HG03095 (cell line): ENCODE measurements around the gene GAB4.
"Not testable (repeated sequence)": the region's sequence is repeated elsewhere in the genome, so short reads cannot be mapped to it uniquely, and the experiment has no call there.

ENCODE experiments used
- ATAC-seq: cut with Tn5 transposase; IDR thresholded peaks from one replicate; pipeline ENCODE4 v1.9.1; 2021; ENCODE audit warnings: moderate library complexity; ENCODE audit not compliant: unreplicated experiment

Gene GAB4

DNA sequence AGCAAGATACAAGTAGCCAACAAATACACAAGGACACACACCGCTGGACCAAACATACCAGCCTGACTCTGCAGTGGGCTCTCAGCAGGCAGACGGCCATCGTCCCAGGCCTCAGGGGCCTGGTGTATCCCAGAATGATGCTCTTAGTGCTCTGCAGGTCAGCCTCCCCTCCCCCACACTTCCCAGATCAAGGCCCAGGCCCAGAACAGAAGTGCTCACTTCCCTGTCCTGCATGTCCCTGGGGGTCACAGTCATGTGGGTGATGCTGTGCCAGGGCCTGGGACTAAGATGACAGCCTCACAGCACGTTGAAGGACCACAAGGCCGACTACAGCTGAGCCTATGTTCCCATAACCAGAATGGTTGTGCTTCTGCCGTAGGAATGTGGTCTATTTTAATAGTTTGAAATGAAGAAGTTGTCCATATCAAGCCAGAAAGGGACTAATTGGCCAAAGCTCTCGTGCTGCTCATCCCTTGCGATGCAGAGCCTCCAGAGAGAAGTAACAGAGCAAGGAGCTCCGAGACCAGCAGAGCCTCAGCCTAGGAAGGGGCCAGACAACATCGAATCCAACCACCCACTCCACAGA is 48.6 kb downstream of the GAB4 start:
- no peak for ATAC-seq

DNA sequence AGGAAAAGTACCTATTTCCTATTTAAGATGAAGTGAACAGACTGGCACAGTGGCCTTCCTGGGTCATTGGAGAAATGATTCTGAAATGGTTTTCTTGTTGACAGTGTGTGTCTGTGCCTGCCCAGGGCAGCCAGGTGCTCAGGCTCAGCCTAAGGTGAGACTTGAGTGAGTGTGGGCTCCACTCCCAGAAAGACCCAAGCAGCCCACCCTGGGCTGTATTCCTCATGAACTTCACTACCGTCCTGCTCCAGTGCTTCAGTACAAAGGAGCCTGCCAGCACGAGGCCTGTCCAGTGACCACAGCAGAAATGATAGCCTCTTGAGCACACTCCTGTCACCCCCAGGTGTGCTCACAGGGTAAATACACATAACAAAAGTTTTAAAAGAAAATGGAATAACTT is 49.5 kb downstream of the GAB4 start:
- ATAC-seq: no peak

DNA sequence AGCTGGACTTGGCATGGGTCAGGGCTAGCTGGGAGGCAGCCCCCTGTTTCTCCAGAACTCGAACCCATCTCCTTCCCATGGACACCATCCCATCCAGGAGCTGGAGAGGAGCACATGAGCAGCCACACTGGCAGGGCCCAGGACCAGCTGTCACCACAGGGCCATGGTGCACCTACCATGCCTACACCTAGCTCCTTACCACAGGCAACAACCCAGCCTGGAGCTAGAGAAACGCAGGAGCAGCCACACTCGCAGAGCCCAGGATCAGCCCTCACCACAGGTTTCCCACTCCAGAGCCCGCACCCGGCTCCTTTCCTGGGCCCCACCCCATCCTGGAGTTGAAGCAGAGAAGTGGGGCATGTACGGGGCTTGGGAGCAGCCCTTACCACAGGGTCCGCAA is 50.2 kb downstream of the GAB4 start:
- no peak for ATAC-seq

- ATAC-seq: no peak
These were observed 51.7 kb downstream of the GAB4 start for GRCh38 chr22:16956290-16956689.

DNA sequence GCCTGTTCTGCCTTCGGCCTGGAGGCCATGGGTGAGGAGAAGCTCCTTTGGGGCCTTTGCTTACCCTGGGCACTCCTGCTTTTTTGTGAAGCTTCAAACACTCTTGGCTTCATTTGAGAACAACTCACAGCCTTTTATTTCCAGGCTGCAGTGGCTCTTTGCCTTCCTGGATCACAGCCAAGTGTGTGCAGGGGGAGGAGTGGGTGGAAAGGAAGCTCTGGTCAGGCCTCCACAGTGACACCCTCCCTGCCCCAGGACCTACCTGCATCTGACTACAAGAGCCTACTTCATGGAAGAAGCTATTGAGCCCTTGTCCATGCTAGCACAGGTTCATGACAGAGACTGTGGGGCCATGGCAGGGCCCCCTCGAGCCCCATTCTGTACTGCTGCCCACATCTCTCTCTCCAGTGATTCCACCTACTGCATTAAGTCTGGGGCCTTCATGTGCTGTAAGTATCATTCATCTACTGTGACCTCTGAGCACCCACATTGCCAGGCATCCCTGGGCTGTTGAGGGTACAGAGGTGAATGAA is 52.3 kb downstream of the GAB4 start:
- ATAC-seq: no peak

GRCh38 chr22:16955081-16955480 is 52.9 kb downstream of the GAB4 start:
- no peak for ATAC-seq

- no peak for ATAC-seq
These were observed 54.0 kb downstream of the GAB4 start for GRCh38 chr22:16954060-16954403.

- ATAC-seq: no peak
These were observed 54.6 kb downstream of the GAB4 start for GRCh38 chr22:16953206-16954059.

GRCh38 chr22:16949561-16949960 is 58.5 kb downstream of the GAB4 start:
- no peak for ATAC-seq

GRCh38 chr22:16937811-16938210 is 70.2 kb downstream of the GAB4 start:
- no peak for ATAC-seq

DNA sequence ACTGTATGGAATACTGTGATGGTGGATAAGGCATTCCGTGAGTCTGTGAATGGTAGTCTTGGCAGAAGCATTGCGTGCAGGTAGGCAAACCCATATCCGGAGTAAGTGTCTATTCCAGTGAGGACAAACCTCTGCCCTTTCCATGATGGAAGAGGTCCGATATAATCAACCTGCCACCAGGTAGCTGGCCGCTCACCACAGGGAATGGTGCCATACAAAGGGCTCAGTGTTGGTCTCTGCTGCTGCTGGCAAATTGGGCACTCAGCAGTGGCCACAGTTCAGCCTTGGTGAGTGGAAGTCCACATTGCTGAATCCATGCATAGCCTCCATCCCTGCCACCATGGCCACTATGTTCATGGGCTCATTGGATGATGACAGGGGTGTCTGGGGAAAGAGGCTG is 70.8 kb downstream of the GAB4 start:
- ATAC-seq: not testable (repeated sequence)

DNA sequence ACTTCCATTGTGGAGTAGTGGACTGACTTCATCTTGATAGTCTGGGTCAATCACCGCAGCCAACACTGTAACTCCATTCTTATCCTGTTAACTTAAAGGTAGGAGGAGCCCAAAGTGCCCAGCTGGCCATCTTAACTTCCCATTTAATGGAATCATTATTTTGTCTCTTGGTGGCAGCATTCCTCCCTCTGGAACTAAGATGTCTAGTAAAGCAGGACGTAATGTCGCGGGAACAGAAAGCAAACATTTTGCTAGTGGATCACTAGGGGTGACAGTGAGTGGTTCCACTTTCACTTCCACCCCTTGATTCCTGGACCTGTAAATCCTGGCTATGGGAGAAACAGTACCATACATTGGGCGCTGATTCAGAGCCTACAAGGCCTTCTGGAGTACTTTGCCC is 71.4 kb downstream of the GAB4 start:
- ATAC-seq: no peak

DNA sequence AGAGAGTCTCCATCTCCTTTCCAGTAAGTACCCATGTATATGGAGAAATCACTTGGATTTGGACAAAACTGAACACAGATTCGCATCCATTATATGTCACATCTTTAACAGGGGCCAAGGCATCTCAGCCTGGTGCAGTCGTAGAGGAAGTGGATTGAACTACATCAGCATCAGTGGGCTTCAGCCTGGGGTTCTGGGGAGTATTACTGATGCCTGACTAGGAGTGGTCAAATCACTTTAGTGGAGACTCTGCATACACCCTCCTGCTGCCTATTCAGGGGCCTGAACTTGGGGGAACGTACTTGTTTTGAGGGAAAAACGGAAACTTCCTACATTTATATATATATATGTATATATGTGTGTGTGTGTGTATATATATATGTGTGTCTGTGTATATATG is 72.8 kb downstream of the GAB4 start:
- no peak for ATAC-seq

DNA sequence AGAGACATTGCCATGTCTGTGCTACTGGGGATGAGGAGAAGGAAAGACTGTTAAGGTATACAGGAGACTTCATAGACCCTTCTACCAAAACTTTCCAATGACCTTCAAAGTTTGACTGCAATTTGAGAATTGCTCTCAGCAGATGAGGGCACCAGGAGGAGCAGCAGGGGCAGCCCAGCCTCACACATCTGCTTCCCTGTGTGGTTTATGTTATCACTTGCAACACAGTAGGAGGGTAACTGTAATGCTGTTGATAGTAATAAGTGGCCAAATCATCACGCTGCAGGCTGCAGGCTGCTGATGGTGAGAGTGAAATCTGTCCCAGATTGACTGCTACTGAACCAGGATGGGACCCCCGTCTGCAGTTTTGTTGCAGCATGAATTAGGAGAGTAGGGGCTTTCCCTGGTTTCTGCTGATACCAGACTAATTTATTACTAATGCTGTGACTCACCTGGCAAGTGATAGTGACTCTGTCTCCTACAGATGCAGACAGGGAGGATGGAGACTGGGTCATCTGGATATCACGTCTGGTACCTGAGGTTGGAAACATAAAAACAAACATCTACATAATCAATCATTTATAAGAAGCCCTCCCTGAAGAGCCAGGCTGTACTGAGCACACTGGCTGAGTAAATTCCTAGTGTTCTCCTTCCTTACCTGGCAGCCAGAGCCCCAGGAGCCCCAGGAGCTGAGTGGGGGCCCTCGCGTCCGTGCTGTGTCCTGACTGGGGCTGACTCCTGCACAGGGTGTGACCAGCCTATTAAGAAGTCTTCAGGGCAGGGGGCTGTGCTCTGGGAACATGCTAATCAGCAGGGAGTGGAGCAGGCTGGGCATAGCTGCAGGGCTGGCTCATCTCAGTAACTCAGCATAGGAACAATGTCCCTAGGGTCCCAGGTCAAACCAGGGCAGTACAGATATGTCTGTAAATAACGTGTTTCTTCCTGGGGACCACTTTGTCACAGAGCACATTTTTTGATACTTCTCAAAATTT is 74.4 kb downstream of the GAB4 start:
- no peak for ATAC-seq

- ATAC-seq: no peak
These were observed 75.4 kb downstream of the GAB4 start for GRCh38 chr22:16932577-16932976.

DNA sequence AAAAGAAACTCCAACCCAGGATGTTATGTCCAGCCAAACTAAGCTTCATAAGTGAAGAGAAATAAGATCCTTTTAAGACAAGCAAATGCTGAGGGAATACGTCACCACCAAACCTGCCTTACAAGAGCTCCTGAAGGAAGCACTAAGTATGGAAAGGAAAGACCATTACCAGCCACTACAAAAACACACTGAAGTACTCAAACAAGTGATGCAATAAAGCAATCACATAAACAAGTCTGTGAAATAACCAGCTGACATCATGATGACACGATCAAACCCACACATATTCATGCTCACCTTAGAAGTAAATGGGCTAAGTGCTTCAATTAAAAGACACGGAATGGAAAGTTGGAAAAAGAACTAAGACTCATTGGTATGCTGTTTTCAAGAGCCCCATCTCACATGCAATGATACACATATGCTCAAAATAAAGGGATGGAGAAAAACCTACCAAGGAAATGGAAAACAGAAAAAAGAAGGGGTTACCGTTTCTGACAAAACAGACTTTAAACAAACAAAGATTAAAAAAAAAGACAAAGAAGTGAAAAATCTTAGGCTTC is 82.5 kb downstream of the GAB4 start:
- no peak for ATAC-seq

DNA sequence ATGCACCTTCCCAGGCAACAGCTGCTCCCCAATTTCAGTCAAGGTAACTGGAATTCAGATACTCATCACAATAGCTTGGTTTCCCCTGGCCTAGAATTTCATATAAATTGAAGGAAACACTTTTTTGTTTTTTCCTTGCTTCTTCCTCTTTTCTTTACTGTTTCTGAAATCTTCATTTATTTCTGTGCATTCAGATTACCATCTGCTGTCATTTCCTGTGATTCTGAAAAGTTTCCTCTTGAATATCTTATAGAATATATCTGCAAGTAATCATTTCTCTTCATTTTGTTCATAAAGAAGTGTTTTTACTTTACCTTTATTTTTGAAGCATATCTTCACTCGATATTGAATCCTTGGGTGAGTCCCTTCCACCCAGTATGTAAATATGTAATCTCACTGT is 85.3 kb downstream of the GAB4 start:
- ATAC-seq: no peak

GRCh38 chr22:16922076-16922475 is 85.9 kb downstream of the GAB4 start:
- no peak for ATAC-seq

DNA sequence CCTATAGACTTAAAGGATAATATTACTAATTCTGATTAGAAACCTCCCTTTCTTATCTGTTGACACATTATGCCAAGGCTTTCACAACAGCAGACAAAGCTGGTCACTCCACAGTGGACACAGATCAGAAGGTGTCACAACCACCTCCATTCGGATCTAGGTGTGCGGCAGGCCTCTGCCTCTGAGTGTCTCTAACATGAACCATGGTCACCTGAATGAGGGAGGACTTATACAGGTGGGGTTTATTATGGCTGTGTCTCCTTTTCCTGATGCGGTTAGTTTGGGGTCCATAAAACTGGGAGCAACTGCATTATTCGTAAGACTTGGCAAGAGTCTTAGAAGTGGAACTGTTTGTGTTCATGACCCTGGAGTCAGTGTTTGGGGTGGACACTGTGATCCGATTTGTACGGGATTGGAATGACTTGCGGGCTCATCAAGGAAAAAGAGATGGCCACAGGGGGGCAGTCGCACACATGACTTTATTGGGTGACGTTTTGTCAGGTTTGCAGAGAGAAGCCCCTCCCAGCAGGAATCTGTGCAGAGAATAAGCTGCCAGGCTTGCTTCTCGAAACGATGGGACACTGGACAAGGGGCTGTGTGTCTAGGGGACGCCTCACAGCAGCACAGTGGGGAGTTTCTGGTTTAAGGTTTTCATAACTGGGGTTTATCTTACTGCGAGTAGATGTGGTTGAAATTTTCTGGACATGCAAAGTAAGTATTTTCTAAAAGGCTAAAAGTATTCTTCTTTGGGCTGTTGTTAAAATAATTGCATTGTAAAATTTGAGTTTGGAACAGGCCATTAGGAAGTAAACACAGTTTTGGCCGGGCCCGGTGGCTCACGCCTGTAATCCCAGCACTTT is 90.6 kb downstream of the GAB4 start:
- no peak for ATAC-seq

DNA sequence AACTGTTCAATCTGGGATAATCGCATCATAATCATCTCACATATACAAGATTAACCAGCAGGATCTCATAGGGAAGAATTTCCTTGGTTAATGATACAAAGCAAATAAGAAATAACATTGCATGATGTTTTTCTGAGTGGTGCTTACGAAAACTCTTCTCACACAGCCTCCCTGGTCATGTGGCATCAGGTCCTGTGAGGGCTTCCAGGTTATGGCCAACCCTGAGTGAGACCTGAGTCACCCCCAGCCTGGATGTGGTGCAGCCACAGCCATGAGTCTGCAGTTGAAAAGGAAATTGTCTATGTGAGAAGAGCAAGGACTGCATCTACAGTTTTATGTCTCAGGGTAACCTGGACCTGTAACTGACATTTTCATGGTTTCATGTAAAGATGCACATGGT is 92.3 kb downstream of the GAB4 start:
- ATAC-seq: no peak
